GM18907 (cell line): Measurements from ENCODE around the gene MLH3.

Experiments used
- ATAC-seq: cut with Tn5 transposase; IDR thresholded peaks from one replicate; pipeline ENCODE4 v1.9.1; 2021; ENCODE audit warnings: mild to moderate bottlenecking, moderate library complexity; ENCODE audit not compliant: unreplicated experiment

Gene MLH3

GRCh38 chr14:75050852-75051555, at the start of gene MLH3:
Gene MLH3 (minus strand): TSS chr14:75051467. CDS start chr14:75049655, 1,812 bp downstream.
- ATAC-seq = peak; percentile 59

- no peak for ATAC-seq
Observed at GRCh38 chr14:75098682-75099081, 47.4 kb upstream of the MLH3 start.

- ATAC-seq = no peak
Observed at GRCh38 chr14:75098212-75098611, 46.9 kb upstream of the MLH3 start.

GRCh38 chr14:75096959-75097358, 45.7 kb upstream of the MLH3 start:
- no peak for ATAC-seq

GRCh38 chr14:75095690-75096089, 44.4 kb upstream of the MLH3 start:
- ATAC-seq = no peak

GRCh38 chr14:75094896-75095295, 43.6 kb upstream of the MLH3 start:
- no peak for ATAC-seq

- no peak for ATAC-seq
Observed at GRCh38 chr14:75092698-75093097, 41.4 kb upstream of the MLH3 start.

GRCh38 chr14:75091251-75091650, 40.0 kb upstream of the MLH3 start:
- no peak for ATAC-seq

- ATAC-seq = no peak
Observed at GRCh38 chr14:75090353-75090752, 39.1 kb upstream of the MLH3 start.

GRCh38 chr14:75088566-75089373, 37.5 kb upstream of the MLH3 start:
- ATAC-seq = no peak

- no peak for ATAC-seq
Observed at GRCh38 chr14:75088153-75088552, 36.9 kb upstream of the MLH3 start.

GRCh38 chr14:75084513-75084912, 33.2 kb upstream of the MLH3 start:
- ATAC-seq = no peak

GRCh38 chr14:75083271-75083670, 32.0 kb upstream of the MLH3 start:
- no peak for ATAC-seq

GRCh38 chr14:75081660-75082229, 30.5 kb upstream of the MLH3 start:
- ATAC-seq = no peak

GRCh38 chr14:75079521-75079920, 28.3 kb upstream of the MLH3 start:
- ATAC-seq = no peak

- no peak for ATAC-seq
Observed at GRCh38 chr14:75077794-75078193, 26.5 kb upstream of the MLH3 start.

GRCh38 chr14:75070383-75070782, 19.1 kb upstream of the MLH3 start:
- ATAC-seq = no peak

GRCh38 chr14:75069811-75070145, 18.5 kb upstream of the MLH3 start:
- ATAC-seq = no peak

- ATAC-seq = peak; percentile 69
Observed at GRCh38 chr14:75069121-75069810, 18.0 kb upstream of the MLH3 start, which contains the start of gene ZC2HC1C. Gene ZC2HC1C (plus strand): TSS chr14:75069641. CDS start chr14:75070574, 933 bp downstream.

- ATAC-seq = no peak
Observed at GRCh38 chr14:75068294-75069120, 17.2 kb upstream of the MLH3 start.
